Subcutaneous adipose tissue (tissue), 4 donors: ENCODE data around the gene FAF2. TPM values are rescaled to one million over a fixed set of nuclear protein-coding genes. Genes with fewer than 3 reads are reported as not detected.

Source experiments
- total RNA-seq, 4 donors: library from RNA; depleted of rRNA; stranded (reverse); fragments of >200 nt; gene quantifications; one replicate each; pipeline ENCODE4 v1.1.0, GENCODE V29; 2016
- TF ChIP-seq, protein P1 (sequence below): fragments of 450-650 bp; IDR thresholded peaks from one replicate; pipeline ENCODE4 v1.5.1; 2016; ENCODE audit warnings: low read depth, mild to moderate bottlenecking, control low read depth, antibody characterized with exemption, moderate library complexity

FAF2 gene
- total RNA-seq: 10 to 100 TPM; 21.9 to 32.3 (median 23.9) TPM

GRCh38 chr5:176447978-176448608 lies at the start of gene FAF2:
Gene FAF2 (plus strand): TSS chr5:176448385. CDS start chr5:176448408, 23 bp downstream.
- TF ChIP-seq, protein P1, sequence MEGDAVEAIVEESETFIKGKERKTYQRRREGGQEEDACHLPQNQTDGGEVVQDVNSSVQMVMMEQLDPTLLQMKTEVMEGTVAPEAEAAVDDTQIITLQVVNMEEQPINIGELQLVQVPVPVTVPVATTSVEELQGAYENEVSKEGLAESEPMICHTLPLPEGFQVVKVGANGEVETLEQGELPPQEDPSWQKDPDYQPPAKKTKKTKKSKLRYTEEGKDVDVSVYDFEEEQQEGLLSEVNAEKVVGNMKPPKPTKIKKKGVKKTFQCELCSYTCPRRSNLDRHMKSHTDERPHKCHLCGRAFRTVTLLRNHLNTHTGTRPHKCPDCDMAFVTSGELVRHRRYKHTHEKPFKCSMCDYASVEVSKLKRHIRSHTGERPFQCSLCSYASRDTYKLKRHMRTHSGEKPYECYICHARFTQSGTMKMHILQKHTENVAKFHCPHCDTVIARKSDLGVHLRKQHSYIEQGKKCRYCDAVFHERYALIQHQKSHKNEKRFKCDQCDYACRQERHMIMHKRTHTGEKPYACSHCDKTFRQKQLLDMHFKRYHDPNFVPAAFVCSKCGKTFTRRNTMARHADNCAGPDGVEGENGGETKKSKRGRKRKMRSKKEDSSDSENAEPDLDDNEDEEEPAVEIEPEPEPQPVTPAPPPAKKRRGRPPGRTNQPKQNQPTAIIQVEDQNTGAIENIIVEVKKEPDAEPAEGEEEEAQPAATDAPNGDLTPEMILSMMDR: no peak

DNA sequence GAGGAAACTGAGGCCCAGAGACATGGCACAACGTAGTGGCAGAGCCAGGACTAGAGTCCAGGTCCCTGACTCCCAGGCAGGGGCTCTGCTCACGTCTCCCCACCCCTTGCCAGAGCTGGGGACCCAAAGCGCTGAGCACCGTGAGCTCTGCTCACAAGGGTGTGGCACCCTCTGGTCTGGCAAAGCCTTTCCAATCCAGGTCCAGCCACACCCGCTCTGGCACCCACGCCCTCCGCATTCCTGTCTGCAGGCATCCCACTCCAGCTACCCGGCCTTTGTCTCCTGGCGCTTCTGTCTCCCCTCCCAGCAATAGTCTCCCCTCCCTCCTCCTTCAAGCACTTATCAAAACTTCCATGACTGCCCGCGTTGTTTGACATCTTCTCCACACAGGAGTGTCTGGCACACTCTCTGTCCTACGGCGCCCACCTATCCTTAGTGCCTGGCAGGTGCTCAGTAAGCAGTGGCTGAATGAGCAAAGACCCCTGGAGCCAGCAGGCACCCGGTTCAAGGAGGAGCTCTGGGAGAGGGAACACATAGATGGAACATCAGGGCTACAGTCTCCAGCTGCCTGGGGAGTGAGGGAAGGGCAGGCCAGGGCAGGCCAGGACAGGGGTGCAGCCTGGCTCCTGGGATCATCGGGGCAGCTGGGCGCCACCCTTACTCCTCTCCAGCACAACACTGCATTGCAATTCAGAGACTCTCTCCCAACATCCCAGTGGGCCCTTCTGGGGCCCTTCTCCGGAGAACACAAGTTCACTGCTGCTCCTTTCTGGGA lies 47.6 kb upstream of the FAF2 start:
- TF ChIP-seq, protein P1: no peak

GRCh38 chr5:176401281-176402205 lies 46.6 kb upstream of the FAF2 start:
- TF ChIP-seq, protein P1: no peak

GRCh38 chr5:176405656-176406435 lies 42.3 kb upstream of the FAF2 start:
- TF ChIP-seq, protein P1: no peak

DNA sequence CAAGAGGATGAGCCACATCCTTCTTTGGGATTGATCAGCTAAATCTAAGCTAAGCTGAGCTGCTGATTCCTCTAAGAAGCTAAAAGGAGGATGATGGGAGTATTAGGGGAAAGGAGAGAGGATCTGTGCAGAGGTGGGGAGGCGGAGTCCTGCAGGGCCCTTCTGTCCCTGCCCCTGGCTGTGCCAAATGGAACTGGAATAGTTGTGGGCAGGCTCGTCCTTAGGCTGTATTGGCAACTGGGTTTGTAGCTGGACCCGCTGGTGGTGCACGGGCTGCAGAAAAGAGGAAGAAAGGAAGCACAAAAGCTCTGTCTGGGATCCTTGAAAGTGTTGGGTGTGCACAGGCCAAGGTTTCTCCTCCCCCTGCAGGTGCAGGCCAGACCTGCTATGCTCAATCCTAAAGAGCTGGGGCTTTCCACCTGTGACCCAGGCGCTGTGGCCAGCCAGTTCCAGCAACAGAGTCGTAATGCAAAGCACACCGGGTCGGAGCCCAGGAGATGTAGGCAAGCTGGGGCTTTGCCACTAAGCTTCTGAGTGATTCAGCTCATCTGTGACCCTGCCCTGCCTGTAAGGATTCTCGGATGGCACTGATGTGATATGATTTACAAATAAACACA lies 41.6 kb upstream of the FAF2 start:
- TF ChIP-seq, protein P1: no peak

- TF ChIP-seq, protein P1: no peak
These were observed 40.5 kb upstream of the FAF2 start for GRCh38 chr5:176407456-176408251.
